Activated T-helper 2 cell treated with anti-CD3 and anti-CD28 coated beads, Interferon-gamma antibody, Interleukin-2, Interleukin-4, amounts not matched to agents 10 μg/mL and 5 μg/mL and 100 μg/mL, durations not matched to agents 14 hours and 24 hours and 36 hours (primary cell): Measurements from ENCODE around the gene TMEM218. TPM values are rescaled to one million over a fixed set of nuclear protein-coding genes. Genes with fewer than 3 reads are reported as not detected.

Experiments used
- DNase-seq: peaks from one replicate; pipeline ENCODE4 v3.0.0; 2021; ENCODE audit warnings: low spot score
- H3K27ac Mint-ChIP-seq: one replicate; pipeline ENCODE4 v1.8.0; 2021; ENCODE audit warnings: mixed read lengths
- H3K27me3 Mint-ChIP-seq: one replicate; pipeline ENCODE4 v1.8.0; 2021; ENCODE audit warnings: low read depth, mixed read lengths
- H3K36me3 Mint-ChIP-seq: one replicate; pipeline ENCODE4 v1.8.0; 2021; ENCODE audit warnings: low read depth, mixed read lengths
- H3K4me1 Mint-ChIP-seq: one replicate; pipeline ENCODE4 v1.8.0; 2021; ENCODE audit warnings: low read depth, mixed read lengths
- H3K4me3 Mint-ChIP-seq: one replicate; pipeline ENCODE4 v1.8.0; 2021; ENCODE audit warnings: low read depth, mild to moderate bottlenecking, moderate library complexity, mixed read lengths
- H3K9me3 Mint-ChIP-seq: one replicate; pipeline ENCODE4 v1.8.0; 2021; ENCODE audit warnings: mixed read lengths
- intact Hi-C: fragments of 100-400 bp; cut with micrococcal nuclease; formaldehyde crosslinking; loops from one replicate; pipeline ENCODE4 v1.15.1; 2023
- total RNA-seq: library from RNA; stranded (reverse); gene quantifications from 2 replicates; pipeline ENCODE4 v1.2.3, GENCODE V29; 2022

The TMEM218 gene
- total RNA-seq, 1 donor from 2014 or later, result 18.1 TPM

GRCh38 chr11:125075242-125075625, 36.2 kb downstream of the TMEM218 start:
- intact Hi-C loops, result no loop called here
- Mint-ChIP-seq H3K27me3 (no peaks in the 10 kb centered on the region), H3K4me3 (no peak overlapping the region), H3K4me1 (peaks cover 13% of the 10 kb centered on the region), H3K36me3 (no peaks in the 10 kb centered on the region), H3K9me3 (no peaks in the 10 kb centered on the region), H3K27ac (no peak overlapping the region)
- DNase-seq, result no peak

- intact Hi-C loops, result no loop called here
- Mint-ChIP-seq H3K4me1 (peaks cover 19% of the 10 kb centered on the region), H3K9me3 (no peaks in the 10 kb centered on the region), H3K27me3 (no peaks in the 10 kb centered on the region), H3K27ac (no peak overlapping the region), H3K4me3 (no peak overlapping the region), H3K36me3 (no peaks in the 10 kb centered on the region)
- no peak for DNase-seq
These were observed 36.8 kb downstream of the TMEM218 start for GRCh38 chr11:125074511-125075241.

- peaks cover 22% of the 10 kb centered on the region for H3K4me1 Mint-ChIP-seq
- H3K27ac Mint-ChIP-seq, result no peak overlapping the region
- H3K9me3 Mint-ChIP-seq, result no peaks in the 10 kb centered on the region
- H3K36me3 Mint-ChIP-seq, result no peaks in the 10 kb centered on the region
- no peaks in the 10 kb centered on the region for H3K27me3 Mint-ChIP-seq
- DNase-seq, result no peak
- H3K4me3 Mint-ChIP-seq, result no peak overlapping the region
- intact Hi-C loops, result no loop called here
These were observed 37.6 kb downstream of the TMEM218 start for GRCh38 chr11:125073616-125074483.

GRCh38 chr11:125072961-125073590, 38.4 kb downstream of the TMEM218 start:
- Mint-ChIP-seq H3K36me3 (no peaks in the 10 kb centered on the region), H3K9me3 (no peaks in the 10 kb centered on the region), H3K27me3 (no peaks in the 10 kb centered on the region), H3K4me3 (no peak overlapping the region), H3K27ac (no peak overlapping the region), H3K4me1 (peaks cover 22% of the 10 kb centered on the region)
- no peak for DNase-seq
- intact Hi-C loops, result no loop called here

- peaks cover 2% of the 10 kb centered on the region for H3K27me3 Mint-ChIP-seq
- peaks cover 22% of the 10 kb centered on the region for H3K4me1 Mint-ChIP-seq
- H3K27ac Mint-ChIP-seq, result no peak overlapping the region
- intact Hi-C loops, result no loop called here
- no peak overlapping the region for H3K4me3 Mint-ChIP-seq
- DNase-seq, result no peak
- no peaks in the 10 kb centered on the region for H3K36me3 Mint-ChIP-seq
- no peaks in the 10 kb centered on the region for H3K9me3 Mint-ChIP-seq
These were observed 39.0 kb downstream of the TMEM218 start for GRCh38 chr11:125072218-125072960.

- H3K27me3 Mint-ChIP-seq, result peaks cover 2% of the 10 kb centered on the region
- H3K27ac Mint-ChIP-seq, result no peak overlapping the region
- no peaks in the 10 kb centered on the region for H3K36me3 Mint-ChIP-seq
- no peak overlapping the region for H3K4me3 Mint-ChIP-seq
- H3K9me3 Mint-ChIP-seq, result no peaks in the 10 kb centered on the region
- no peak for DNase-seq
- H3K4me1 Mint-ChIP-seq, result peaks cover 22% of the 10 kb centered on the region
- intact Hi-C loops, result no loop called here
These were observed 39.6 kb downstream of the TMEM218 start for GRCh38 chr11:125071846-125072217.

GRCh38 chr11:125071435-125071834, 40.0 kb downstream of the TMEM218 start:
- Mint-ChIP-seq H3K9me3 (no peaks in the 10 kb centered on the region), H3K4me3 (no peak overlapping the region), H3K4me1 (peaks cover 22% of the 10 kb centered on the region), H3K27me3 (peaks cover 3% of the 10 kb centered on the region), H3K27ac (peak overlapping the region; percentile 38), H3K36me3 (no peaks in the 10 kb centered on the region)
- intact Hi-C loops, result no loop called here
- DNase-seq, result no peak

- peaks cover 8% of the 10 kb centered on the region for H3K27me3 Mint-ChIP-seq
- peak overlapping the region; percentile 38 for H3K27ac Mint-ChIP-seq
- no peak overlapping the region for H3K4me3 Mint-ChIP-seq
- peaks cover 22% of the 10 kb centered on the region for H3K4me1 Mint-ChIP-seq
- DNase-seq, result no peak
- intact Hi-C loops, result no loop called here
- no peaks in the 10 kb centered on the region for H3K36me3 Mint-ChIP-seq
- no peaks in the 10 kb centered on the region for H3K9me3 Mint-ChIP-seq
These were observed 40.6 kb downstream of the TMEM218 start for GRCh38 chr11:125070699-125071254.

- no peaks in the 10 kb centered on the region for H3K9me3 Mint-ChIP-seq
- no peaks in the 10 kb centered on the region for H3K36me3 Mint-ChIP-seq
- H3K4me3 Mint-ChIP-seq, result no peak overlapping the region
- no peak overlapping the region for H3K27ac Mint-ChIP-seq
- DNase-seq, result no peak
- intact Hi-C loops, result no loop called here
- H3K4me1 Mint-ChIP-seq, result peaks cover 22% of the 10 kb centered on the region
- H3K27me3 Mint-ChIP-seq, result peaks cover 16% of the 10 kb centered on the region
These were observed 41.6 kb downstream of the TMEM218 start for GRCh38 chr11:125069796-125070195.

- intact Hi-C loops, result no loop called here
- Mint-ChIP-seq H3K9me3 (no peaks in the 10 kb centered on the region), H3K27ac (no peak overlapping the region), H3K36me3 (no peaks in the 10 kb centered on the region), H3K4me1 (peaks cover 22% of the 10 kb centered on the region), H3K27me3 (peaks cover 24% of the 10 kb centered on the region), H3K4me3 (no peak overlapping the region)
- DNase-seq, result no peak
These were observed 42.4 kb downstream of the TMEM218 start for GRCh38 chr11:125069008-125069407.

- no peak for DNase-seq
- no peaks in the 10 kb centered on the region for H3K36me3 Mint-ChIP-seq
- H3K27ac Mint-ChIP-seq, result no peak overlapping the region
- no peak overlapping the region for H3K4me3 Mint-ChIP-seq
- peaks cover 22% of the 10 kb centered on the region for H3K4me1 Mint-ChIP-seq
- intact Hi-C loops, result no loop called here
- H3K27me3 Mint-ChIP-seq, result peaks cover 29% of the 10 kb centered on the region
- no peaks in the 10 kb centered on the region for H3K9me3 Mint-ChIP-seq
These were observed 43.1 kb downstream of the TMEM218 start for GRCh38 chr11:125068368-125068767.

GRCh38 chr11:125064070-125064469, 47.4 kb downstream of the TMEM218 start:
- peaks cover 7% of the 10 kb centered on the region for H3K4me1 Mint-ChIP-seq
- H3K27me3 Mint-ChIP-seq, result peaks cover 43% of the 10 kb centered on the region
- no peaks in the 10 kb centered on the region for H3K9me3 Mint-ChIP-seq
- no peak for DNase-seq
- H3K4me3 Mint-ChIP-seq, result peak overlapping the region; percentile 21
- intact Hi-C loops, result loop anchor here (5.0 kb wide), 1 partner anchor 48 kb away; the partner anchor contains the start of gene TMEM218
- H3K36me3 Mint-ChIP-seq, result no peaks in the 10 kb centered on the region
- no peak overlapping the region for H3K27ac Mint-ChIP-seq
